ENCODE results near the gene ANGEL1. TPM values are rescaled to one million over a fixed set of nuclear protein-coding genes. Genes with fewer than 3 reads are reported as not detected.

ANGEL1 gene
- total and polyA plus RNA-seq, 9 of the 15 experiments (the other 6 are each of a cell fraction or from before 2014, with no cell fraction given) = 2.1 to 22.2 (median 7.3) TPM

- no peak for TF ChIP-seq TOE1 (IDR thresholded peaks at IDR 0.05; ENCODE audit: borderline replicate concordance)
- TF ChIP-seq TOE1 (CRISPR knock-in tag; IDR thresholded peaks at IDR 0.05; ENCODE audit: borderline replicate concordance, low read depth) = no peak
- TF ChIP-seq KLF16 (IDR thresholded peaks at IDR 0.05) = no peak
- no peak for TF ChIP-seq PURB (CRISPR knock-in tag; IDR thresholded peaks at IDR 0.05; ENCODE audit: low read depth)
- no peak for TF ChIP-seq HMG20A (CRISPR knock-in tag; conservative IDR thresholded peaks at IDR 0.05)
- no peak for TF ChIP-seq KDM2B (CRISPR knock-in tag; IDR thresholded peaks at IDR 0.05)
- no peak for TF ChIP-seq CHD7 (IDR thresholded peaks at IDR 0.05; ENCODE audit: low read depth, low read length)
- 0 out of 2 replicates have a peak, but pooled peaks have one; percentile 33 for TF ChIP-seq DMBX1 (CRISPR knock-in tag; IDR thresholded peaks at IDR 0.05; ENCODE audit: borderline replicate concordance)
- TF ChIP-seq HDAC2 (IDR thresholded peaks at IDR 0.05) = no peak
- no peak for TF ChIP-seq PPARD (CRISPR knock-in tag; IDR thresholded peaks at IDR 0.05)
- TF ChIP-seq ARID2 (IDR thresholded peaks at IDR 0.05) = no peak
- TF ChIP-seq ZNF324 (CRISPR knock-in tag; IDR thresholded peaks at IDR 0.05) = no peak
- TF ChIP-seq TAF9B (IDR thresholded peaks at IDR 0.05; ENCODE audit: partially characterized antibody) = no peak
- no peak for TF ChIP-seq ZNF232 (CRISPR knock-in tag; IDR thresholded peaks at IDR 0.05)
- TF ChIP-seq MBD2 (IDR thresholded peaks at IDR 0.05; ENCODE audit: borderline replicate concordance, low read depth) = no peak
- peak; percentile 26; the same call in 1 of the 2 replicates for TF ChIP-seq TCF3 (CRISPR knock-in tag; IDR thresholded peaks at IDR 0.05)
- no peak for TF ChIP-seq PREB (CRISPR knock-in tag; IDR thresholded peaks at IDR 0.05)
Measured at GRCh38 chr14:76772300-76773187, 40.1 kb downstream of the ANGEL1 start (continued).

All from K562 (cell line).